GM12875 (cell line): ENCODE measurements around the gene FREM1.

Experiments
- H3K4me3 ChIP-seq: one replicate; pipeline ENCODE4 v1.5.1; 2011; ENCODE audit warnings: low read depth, low read length, control low read depth
- CTCF ChIP-seq: IDR thresholded peaks from 2 replicates; pipeline ENCODE4 v1.5.1; 2011; ENCODE audit warnings: low read depth, mild to moderate bottlenecking, control low read depth, inconsistent platforms, low read length, moderate library complexity, borderline replicate concordance; ENCODE audit not compliant: insufficient read depth

The FREM1 gene

GRCh38 chr9:14687042-14687719 is 223.0 kb downstream of the FREM1 start:
- no peak for TF ChIP-seq CTCF
- no peak overlapping the region for H3K4me3 ChIP-seq

GRCh38 chr9:14686168-14686567 is 224.1 kb downstream of the FREM1 start:
- no peak for TF ChIP-seq CTCF
- H3K4me3 ChIP-seq: no peak overlapping the region
